Natural killer cell (primary cell): ENCODE data around the gene CRTC2. TPM values are rescaled to one million over a fixed set of nuclear protein-coding genes. Genes with fewer than 3 reads are reported as not detected.
A peak's percentile ranks its signal among the peaks of the same experiment; 100 is the strongest.

Experiments used
- ATAC-seq, 3 donors: fragments of 150-1000 bp in 2 of 3; fragments of 200-7000 bp in 1 of 3; cut with Tn5 transposase; 1 replicate in 1 of 3; 2 replicates in 2 of 3; pipeline ENCODE4 v1.10.0; 2021; ENCODE audit warnings: mild to moderate bottlenecking in 2 of 3, moderate library complexity in 2 of 3
- DNase-seq, 2 donors: peaks; one replicate each; pipeline versions ENCODE4 v3.0.0 to v3.0.0-alpha.2; 2013 to 2021; ENCODE audit warnings: mixed read lengths in 1 of 2
- H3K27ac ChIP-seq: one replicate; pipeline ENCODE4 v1.5.1; 2013; ENCODE audit warnings: mild to moderate bottlenecking, low read length
- H3K27me3 ChIP-seq: one replicate; pipeline ENCODE4 v1.6.1; 2013; ENCODE audit warnings: low read length; ENCODE audit not compliant: control insufficient read depth, insufficient read depth
- H3K36me3 ChIP-seq: one replicate; pipeline ENCODE4 v1.6.1; 2013; ENCODE audit warnings: low read length; ENCODE audit not compliant: control insufficient read depth, insufficient read depth
- H3K4me1 ChIP-seq: one replicate; pipeline ENCODE4 v1.6.1; 2013; ENCODE audit warnings: low read length; ENCODE audit not compliant: control insufficient read depth, insufficient read depth
- H3K4me3 ChIP-seq: one replicate; pipeline ENCODE4 v1.5.1; 2013; ENCODE audit warnings: low read length
- H3K9me3 ChIP-seq: one replicate; pipeline ENCODE4 v1.6.1; 2013; ENCODE audit warnings: low read length; ENCODE audit not compliant: control insufficient read depth, insufficient read depth
- H3K27ac Mint-ChIP-seq, 2 donors: one replicate each; pipeline ENCODE4 v1.8.0; 2022; ENCODE audit warnings: mild to moderate bottlenecking in 2 of 2, mixed read lengths in 2 of 2, moderate library complexity in 1 of 2
- H3K27me3 Mint-ChIP-seq, 2 donors: one replicate each; pipeline ENCODE4 v1.8.0; 2022; ENCODE audit warnings: low read depth in 2 of 2, mixed read lengths in 2 of 2
- H3K36me3 Mint-ChIP-seq: one replicate; pipeline ENCODE4 v1.8.0; 2022; ENCODE audit warnings: mixed read lengths
- H3K4me1 Mint-ChIP-seq, 2 donors: one replicate each; pipeline ENCODE4 v1.8.0; 2022; ENCODE audit warnings: mixed read lengths in 2 of 2
- H3K4me3 Mint-ChIP-seq: one replicate; pipeline ENCODE4 v1.8.0; 2022; ENCODE audit warnings: mild to moderate bottlenecking, moderate library complexity, mixed read lengths
- H3K9me3 Mint-ChIP-seq, 2 donors: one replicate each; pipeline ENCODE4 v1.8.0; 2022; ENCODE audit warnings: mixed read lengths in 2 of 2
- WGBS: methylation state at CpG from one replicate; pipeline ENCODE4 v1.1.7; 2013; ENCODE audit warnings: missing lambda C conversion rate; ENCODE audit not compliant: insufficient coverage; 5-methylcytosine and 5-hydroxymethylcytosine counted together
- intact Hi-C: fragments of 100-400 bp; cut with micrococcal nuclease; formaldehyde crosslinking; loops from one replicate; pipeline ENCODE4 v1.14.2; 2022
- total RNA-seq, 4 donors: library from RNA; stranded (reverse); fragments of 120-200 nt in 1 of 4; gene quantifications; one replicate each; pipeline versions ENCODE4 v1.2.3 to v1.2.4, GENCODE V29; 2013 to 2022
- TF ChIP-seq, protein P1 (sequence below): fragments of 200-600 bp; IDR thresholded peaks from one replicate; pipeline ENCODE4 v1.8.0; 2022; ENCODE audit warnings: antibody characterized with exemption

CRTC2 gene
- total RNA-seq, 3 donors from 2014 or later (not counting 1 experiment from before 2014, with no cell fraction given) = 144 to 166 (median 154) TPM

DNA sequence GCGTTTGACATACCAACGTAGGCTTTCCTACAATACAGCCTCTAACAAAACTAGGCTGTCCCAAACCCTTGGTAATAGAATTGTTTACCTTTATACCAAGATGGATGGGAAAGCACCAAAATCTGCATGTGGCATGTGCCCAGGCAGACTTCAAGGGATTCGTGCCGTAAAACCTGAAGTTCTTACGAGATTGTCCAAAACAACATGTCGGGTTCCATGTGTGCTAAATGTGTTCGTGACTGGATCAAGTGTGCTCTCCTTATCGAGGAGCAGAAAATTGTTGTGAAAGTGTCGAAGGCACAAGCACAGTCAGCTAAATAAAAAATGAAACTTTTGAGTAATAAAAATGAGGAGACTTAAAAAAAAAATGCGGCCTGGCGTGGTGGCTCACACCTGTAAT is 37.2 kb upstream of the CRTC2 start:
- TF ChIP-seq, protein P1, sequence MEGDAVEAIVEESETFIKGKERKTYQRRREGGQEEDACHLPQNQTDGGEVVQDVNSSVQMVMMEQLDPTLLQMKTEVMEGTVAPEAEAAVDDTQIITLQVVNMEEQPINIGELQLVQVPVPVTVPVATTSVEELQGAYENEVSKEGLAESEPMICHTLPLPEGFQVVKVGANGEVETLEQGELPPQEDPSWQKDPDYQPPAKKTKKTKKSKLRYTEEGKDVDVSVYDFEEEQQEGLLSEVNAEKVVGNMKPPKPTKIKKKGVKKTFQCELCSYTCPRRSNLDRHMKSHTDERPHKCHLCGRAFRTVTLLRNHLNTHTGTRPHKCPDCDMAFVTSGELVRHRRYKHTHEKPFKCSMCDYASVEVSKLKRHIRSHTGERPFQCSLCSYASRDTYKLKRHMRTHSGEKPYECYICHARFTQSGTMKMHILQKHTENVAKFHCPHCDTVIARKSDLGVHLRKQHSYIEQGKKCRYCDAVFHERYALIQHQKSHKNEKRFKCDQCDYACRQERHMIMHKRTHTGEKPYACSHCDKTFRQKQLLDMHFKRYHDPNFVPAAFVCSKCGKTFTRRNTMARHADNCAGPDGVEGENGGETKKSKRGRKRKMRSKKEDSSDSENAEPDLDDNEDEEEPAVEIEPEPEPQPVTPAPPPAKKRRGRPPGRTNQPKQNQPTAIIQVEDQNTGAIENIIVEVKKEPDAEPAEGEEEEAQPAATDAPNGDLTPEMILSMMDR = no peak
- Mint-ChIP-seq H3K36me3 (peaks cover 24% of the 10 kb centered on the region), H3K27me3 (no peaks in the 10 kb centered on the region), H3K4me3 (peak overlapping the region; percentile 26), H3K4me1 (peaks cover 27 to 28% of the 10 kb centered on the region in 2 donors), H3K27ac (peak overlapping the region; percentile 70 to 77), H3K9me3 (no peaks in the 10 kb centered on the region)
- Histone ChIP-seq H3K27me3 (no peaks in the 10 kb centered on the region), H3K4me1 (peaks cover 25% of the 10 kb centered on the region), H3K36me3 (peaks cover 30% of the 10 kb centered on the region), H3K4me3 (no peak overlapping the region), H3K27ac (no peak overlapping the region), H3K9me3 (no peaks in the 10 kb centered on the region)
- no peak for ATAC-seq
- intact Hi-C loops = no loop called here
- DNase-seq = no peak
- 97% methylated on average over 11 of the region's 11 CpGs for WGBS

DNA sequence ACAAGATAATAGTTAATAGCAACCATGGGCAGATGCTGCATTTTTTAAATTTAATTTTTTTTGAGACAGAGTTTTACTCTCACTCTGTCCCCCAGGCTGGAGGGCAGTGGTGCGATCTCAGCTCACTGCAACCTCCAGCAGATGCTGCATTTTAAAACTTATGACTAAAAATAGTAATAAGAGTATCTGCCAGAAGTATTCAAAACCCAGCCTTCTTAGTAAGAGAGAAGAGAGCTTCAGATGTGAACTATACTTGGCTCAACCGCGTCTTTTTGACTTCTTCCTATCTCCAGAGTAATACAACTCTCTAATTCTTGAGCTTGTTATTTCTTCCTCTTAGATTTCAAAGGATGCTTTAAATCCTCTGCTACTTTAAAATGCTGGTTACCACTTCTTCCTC is 36.8 kb upstream of the CRTC2 start:
- ATAC-seq = no peak
- Histone ChIP-seq H3K4me1 (peaks cover 28% of the 10 kb centered on the region), H3K27ac (no peak overlapping the region), H3K27me3 (no peaks in the 10 kb centered on the region), H3K9me3 (no peaks in the 10 kb centered on the region), H3K4me3 (no peak overlapping the region), H3K36me3 (peaks cover 30% of the 10 kb centered on the region)
- peaks cover 32% of the 10 kb centered on the region in 2 donors for H3K4me1 Mint-ChIP-seq
- no peak for DNase-seq
- peak overlapping the region; percentile 26 for H3K4me3 Mint-ChIP-seq
- no peaks in the 10 kb centered on the region for H3K27me3 Mint-ChIP-seq
- intact Hi-C loops = no loop called here
- H3K9me3 Mint-ChIP-seq = no peaks in the 10 kb centered on the region
- WGBS = 100% methylated on average over 2 of the region's 3 CpGs
- TF ChIP-seq, protein P1 = no peak
- peak overlapping the region; percentile 70 to 77 for H3K27ac Mint-ChIP-seq
- peaks cover 24% of the 10 kb centered on the region for H3K36me3 Mint-ChIP-seq

DNA sequence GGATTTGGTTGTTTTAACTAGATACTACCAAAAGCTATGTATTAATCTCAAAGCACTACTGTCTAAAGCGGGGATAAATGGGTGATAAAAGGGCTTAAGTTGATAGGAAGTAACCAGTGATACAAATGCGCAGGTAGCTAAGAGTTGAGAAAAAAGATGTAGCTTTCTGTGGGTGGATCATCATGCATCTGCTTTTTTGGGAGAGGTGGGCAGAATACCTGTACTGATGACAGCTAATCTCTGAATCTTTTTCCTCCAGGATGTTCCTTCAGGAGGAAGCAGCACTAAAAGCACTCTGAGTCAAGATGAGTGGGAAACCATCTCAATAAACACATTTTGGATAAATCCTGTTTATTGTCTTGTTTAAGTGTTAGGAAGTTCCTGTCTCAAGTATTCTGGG is 33.4 kb upstream of the CRTC2 start:
- Histone ChIP-seq H3K4me1 (peaks cover 36% of the 10 kb centered on the region), H3K9me3 (no peaks in the 10 kb centered on the region), H3K36me3 (peaks cover 30% of the 10 kb centered on the region), H3K27me3 (no peaks in the 10 kb centered on the region), H3K27ac (peak overlapping the region; percentile 95), H3K4me3 (peak overlapping the region; percentile 84)
- DNase-seq (no peak), ATAC-seq (no peak)
- intact Hi-C loops = loop anchor here (2.0 to 5.0 kb wide), 3 partner anchors 15 to 360 kb away; partner anchors contain the start of genes CHTOP, GATAD2B and JTB
- peaks cover 39 to 41% of the 10 kb centered on the region in 2 donors for H3K4me1 Mint-ChIP-seq
- WGBS = 73% methylated on average over 2 of the region's 2 CpGs
- peaks cover 24% of the 10 kb centered on the region for H3K36me3 Mint-ChIP-seq
- TF ChIP-seq, protein P1 = no peak
- peak overlapping the region; percentile 98 to 99 for H3K27ac Mint-ChIP-seq
- peak overlapping the region; percentile 94 for H3K4me3 Mint-ChIP-seq
- H3K9me3 Mint-ChIP-seq = no peaks in the 10 kb centered on the region
- no peaks in the 10 kb centered on the region for H3K27me3 Mint-ChIP-seq

DNA sequence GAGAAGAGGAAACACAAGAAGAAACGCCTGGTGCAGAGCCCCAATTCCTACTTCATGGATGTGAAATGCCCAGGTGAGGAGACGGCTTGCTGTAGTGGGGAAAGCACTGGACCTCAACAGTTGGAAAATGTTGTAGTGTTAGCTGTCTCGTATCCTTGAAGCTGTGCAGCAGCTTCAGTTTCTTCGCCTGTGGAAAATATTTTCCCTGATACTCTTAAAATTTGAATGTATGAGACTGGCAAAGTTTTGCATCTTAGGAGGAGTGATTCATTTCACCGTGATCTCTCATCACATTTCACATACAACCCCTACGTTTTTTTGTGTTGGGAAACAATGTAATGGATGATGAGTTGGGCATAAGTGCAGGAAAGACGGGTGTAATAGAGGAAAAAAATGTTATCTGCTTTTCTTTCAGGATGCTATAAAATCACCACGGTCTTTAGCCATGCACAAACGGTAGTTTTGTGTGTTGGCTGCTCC is 32.8 kb upstream of the CRTC2 start:
- Mint-ChIP-seq H3K27me3 (peaks cover 0 to 3% of the 10 kb centered on the region in 2 donors), H3K9me3 (no peaks in the 10 kb centered on the region), H3K4me3 (peak overlapping the region; percentile 94), H3K4me1 (peaks cover 45 to 47% of the 10 kb centered on the region in 2 donors), H3K27ac (peak overlapping the region; percentile 98 to 99), H3K36me3 (peaks cover 24% of the 10 kb centered on the region)
- Histone ChIP-seq H3K27ac (peak overlapping the region; percentile 95), H3K4me1 (peaks cover 37% of the 10 kb centered on the region), H3K27me3 (no peaks in the 10 kb centered on the region), H3K9me3 (no peaks in the 10 kb centered on the region), H3K4me3 (peak overlapping the region; percentile 84), H3K36me3 (peaks cover 30% of the 10 kb centered on the region)
- no peak for DNase-seq
- TF ChIP-seq, protein P1 = no peak
- intact Hi-C loops = loop anchor here (2.0 to 5.0 kb wide), 3 partner anchors 14 to 359 kb away; partner anchors contain the start of genes CHTOP, GATAD2B and JTB
- WGBS = 15% methylated on average over 6 of the region's 9 CpGs
- no peak for ATAC-seq
